Activated CD4-positive, alpha-beta T cell treated with anti-CD3 and anti-CD28 coated beads, Interleukin-2, amount 50 U/mL, for 16 hours (primary cell): ENCODE measurements around the gene HS3ST4.

Experiments
- DNase-seq: peaks from one replicate; pipeline ENCODE4 v3.0.0-alpha.2; 2020

Gene HS3ST4

GRCh38 chr16:26120729-26121128 lies 429.0 kb downstream of the HS3ST4 start:
- no peak for DNase-seq

- no peak for DNase-seq
Observed at GRCh38 chr16:26128296-26128695, 436.5 kb downstream of the HS3ST4 start.

GRCh38 chr16:26129997-26130396 lies 438.2 kb downstream of the HS3ST4 start:
- no peak for DNase-seq

GRCh38 chr16:26133416-26134093 lies 441.8 kb downstream of the HS3ST4 start:
- DNase-seq: no peak

- DNase-seq: no peak
Observed at GRCh38 chr16:26134588-26134987, 442.8 kb downstream of the HS3ST4 start.

- no peak for DNase-seq
Observed at GRCh38 chr16:26137956-26138355, 446.2 kb downstream of the HS3ST4 start.

- DNase-seq: no peak
Observed at GRCh38 chr16:26139091-26139490, 447.3 kb downstream of the HS3ST4 start.

- no peak for DNase-seq
Observed at GRCh38 chr16:26139884-26140283, 448.1 kb downstream of the HS3ST4 start.

- no peak for DNase-seq
Observed at GRCh38 chr16:26149364-26150190, 457.8 kb downstream of the HS3ST4 start.

GRCh38 chr16:26155221-26155620 lies 463.5 kb downstream of the HS3ST4 start:
- no peak for DNase-seq

- no peak for DNase-seq
Observed at GRCh38 chr16:26157319-26157718, 465.6 kb downstream of the HS3ST4 start.

- no peak for DNase-seq
Observed at GRCh38 chr16:26158142-26158759, 466.5 kb downstream of the HS3ST4 start.

GRCh38 chr16:26161461-26162180 lies 469.9 kb downstream of the HS3ST4 start:
- no peak for DNase-seq

- DNase-seq: no peak
Observed at GRCh38 chr16:26169473-26169872, 477.7 kb downstream of the HS3ST4 start.

GRCh38 chr16:26175944-26176343 lies 484.2 kb downstream of the HS3ST4 start:
- no peak for DNase-seq

- DNase-seq: no peak
Observed at GRCh38 chr16:26177438-26177837, 485.7 kb downstream of the HS3ST4 start.

GRCh38 chr16:26178298-26178697 lies 486.5 kb downstream of the HS3ST4 start:
- DNase-seq: no peak

GRCh38 chr16:26186091-26186615 lies 494.4 kb downstream of the HS3ST4 start:
- no peak for DNase-seq
